ENCODE results near the gene PPFIA4. TPM values are rescaled to one million over a fixed set of nuclear protein-coding genes. Genes with fewer than 3 reads are reported as not detected.

Gene PPFIA4
- polyA plus RNA-seq, 1 of the 3 experiments (the other 2 are of a cell fraction), result 4.4 TPM

DNA sequence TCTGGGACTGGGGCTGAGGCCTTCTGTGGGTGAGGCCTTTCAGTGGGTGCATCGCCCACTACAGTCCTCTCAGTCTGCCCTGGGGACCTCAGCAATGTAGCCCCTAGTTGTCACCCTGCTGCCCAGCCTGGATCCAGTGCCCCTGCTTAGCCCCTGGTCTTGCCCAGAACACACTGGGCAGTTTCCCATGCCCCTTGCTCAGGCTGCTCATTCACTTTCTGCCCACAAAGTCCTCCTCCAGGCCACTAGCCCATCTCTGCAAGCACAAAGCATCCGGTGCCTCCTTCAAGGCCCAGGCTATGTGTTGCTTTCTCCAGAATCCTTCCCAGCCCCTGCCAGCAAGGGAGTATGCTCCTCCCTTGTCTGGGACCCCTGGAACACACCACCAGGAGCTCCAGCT is 95.9 kb downstream of the PPFIA4 start:
- Histone ChIP-seq H3K9me2 (no peaks in the 10 kb centered on the region), H3K9ac (no peak overlapping the region), H3K4me3 (ENCODE audit: low read depth in 2 of 2, low read length in 1 of 2) (no peak overlapping the region), H3K27me3 (ENCODE audit: insufficient read depth) (peaks cover 4% of the 10 kb centered on the region; the same call in 1 of the 2 replicates), H3K36me3 (replicated peaks in 1 of 2; ENCODE audit: control insufficient read depth in 1 of 2, insufficient read depth in 2 of 2, low read length in 1 of 2) (no peaks in the 10 kb centered on the region), H3K4me2 (no peak overlapping the region), H3K27ac (ENCODE audit: low read depth in 2 of 2, low read length in 1 of 2) (no peak overlapping the region), H3K79me2 (ENCODE audit: insufficient read depth) (no peaks in the 10 kb centered on the region), H3F3A (replicated peaks; ENCODE audit: insufficient read depth) (peaks cover 4% of the 10 kb centered on the region), H2AFZ (ENCODE audit: low read depth) (no peak overlapping the region), H3K4me1 (ENCODE audit: control insufficient read depth in 1 of 2, insufficient read depth in 2 of 2, low read depth in 1 of 2, low read length in 1 of 2) (peaks cover 14 to 21% of the 10 kb centered on the region in 2 experiments), H3K9me3 (no peaks in the 10 kb centered on the region), H4K20me1 (ENCODE audit: insufficient read depth) (no peaks in the 10 kb centered on the region)
- ChIA-PET POLR2A (no interaction called here), CTCF (interaction anchor here (2.0 to 26.1 kb wide), 5 partner anchors 50 to 147 kb away, joined by 12 to 602 read pairs (median 80); no protein-coding TSS in a partner anchor)
- TF ChIP-seq SMC3 (IDR thresholded peaks at IDR 0.05; ENCODE audit: low read depth, low read length) (no peak), ELF1 (IDR thresholded peaks at IDR 0.05) (no peak), TAF1 (IDR thresholded peaks at IDR 0.05; ENCODE audit: borderline replicate concordance, low read depth, low read length) (no peak), RAD21 (IDR thresholded peaks at IDR 0.05; ENCODE audit: low read length) (no peak), GABPA (IDR thresholded peaks at IDR 0.05; ENCODE audit: low read depth) (no peak), SIN3A (IDR thresholded peaks at IDR 0.05; ENCODE audit: borderline replicate concordance, low read depth, low read length) (no peak), FOXM1 (IDR thresholded peaks at IDR 0.05; ENCODE audit: low read depth) (no peak), TEAD4 (IDR thresholded peaks at IDR 0.05; ENCODE audit: borderline replicate concordance, insufficient read depth) (no peak), YY1 (IDR thresholded peaks at IDR 0.05; ENCODE audit: low read depth) (no peak)
- TF ChIP-seq, protein P1, sequence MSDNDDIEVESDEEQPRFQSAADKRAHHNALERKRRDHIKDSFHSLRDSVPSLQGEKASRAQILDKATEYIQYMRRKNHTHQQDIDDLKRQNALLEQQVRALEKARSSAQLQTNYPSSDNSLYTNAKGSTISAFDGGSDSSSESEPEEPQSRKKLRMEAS (IDR thresholded peaks at IDR 0.05; ENCODE audit: low read depth), result no peak
- TF ChIP-seq, protein P2, sequence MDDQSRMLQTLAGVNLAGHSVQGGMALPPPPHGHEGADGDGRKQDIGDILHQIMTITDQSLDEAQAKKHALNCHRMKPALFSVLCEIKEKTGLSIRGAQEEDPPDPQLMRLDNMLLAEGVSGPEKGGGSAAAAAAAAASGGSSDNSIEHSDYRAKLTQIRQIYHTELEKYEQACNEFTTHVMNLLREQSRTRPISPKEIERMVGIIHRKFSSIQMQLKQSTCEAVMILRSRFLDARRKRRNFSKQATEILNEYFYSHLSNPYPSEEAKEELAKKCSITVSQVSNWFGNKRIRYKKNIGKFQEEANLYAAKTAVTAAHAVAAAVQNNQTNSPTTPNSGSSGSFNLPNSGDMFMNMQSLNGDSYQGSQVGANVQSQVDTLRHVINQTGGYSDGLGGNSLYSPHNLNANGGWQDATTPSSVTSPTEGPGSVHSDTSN (IDR thresholded peaks at IDR 0.05), result no peak
- TF ChIP-seq, protein P3, sequence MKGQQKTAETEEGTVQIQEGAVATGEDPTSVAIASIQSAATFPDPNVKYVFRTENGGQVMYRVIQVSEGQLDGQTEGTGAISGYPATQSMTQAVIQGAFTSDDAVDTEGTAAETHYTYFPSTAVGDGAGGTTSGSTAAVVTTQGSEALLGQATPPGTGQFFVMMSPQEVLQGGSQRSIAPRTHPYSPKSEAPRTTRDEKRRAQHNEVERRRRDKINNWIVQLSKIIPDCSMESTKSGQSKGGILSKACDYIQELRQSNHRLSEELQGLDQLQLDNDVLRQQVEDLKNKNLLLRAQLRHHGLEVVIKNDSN (IDR thresholded peaks at IDR 0.05; ENCODE audit: borderline replicate concordance, low read depth), result no peak
- WGBS (ENCODE audit: low lambda C conversion rate), result 88% methylated on average over 1 of the region's 2 CpGs
- DNase-seq, result no peak

DNA sequence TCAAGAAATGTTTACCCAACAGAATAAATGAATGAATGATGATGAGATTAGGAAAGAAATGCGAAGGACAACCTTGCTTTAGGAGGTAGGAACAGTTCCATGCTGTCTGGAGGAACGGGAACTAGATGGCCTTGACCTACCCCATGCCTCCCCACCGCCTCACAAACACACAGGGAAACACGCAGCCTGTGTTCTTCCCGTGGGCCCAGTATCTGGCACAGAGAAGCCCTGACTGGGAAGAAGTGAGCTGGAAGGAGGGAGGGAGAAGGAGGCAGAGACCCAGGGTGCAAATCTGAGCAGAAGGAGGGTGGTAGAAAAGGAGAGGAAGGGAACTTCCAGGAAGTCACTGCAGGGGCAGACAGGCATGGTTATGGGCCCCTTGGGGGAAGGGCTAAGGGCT is 97.7 kb downstream of the PPFIA4 start:
- ChIA-PET POLR2A (no interaction called here), CTCF (interaction anchor here (1.0 to 26.1 kb wide), 9 partner anchors 13 to 145 kb away, joined by 3 to 602 read pairs (median 5); partner anchors contain the start of gene PPFIA4)
- WGBS (ENCODE audit: low lambda C conversion rate), result 70% methylated on average over 5 of the region's 5 CpGs

More for the DNA sequence above, 97.7 kb downstream of the PPFIA4 start:
- no peak overlapping the region for H3K9ac ChIP-seq
- no peak overlapping the region for H3K4me2 ChIP-seq
- no peaks in the 10 kb centered on the region for H4K20me1 ChIP-seq (ENCODE audit: insufficient read depth)
- TF ChIP-seq, protein P3 (IDR thresholded peaks at IDR 0.05; ENCODE audit: borderline replicate concordance, low read depth), result no peak
- TF ChIP-seq YY1 (IDR thresholded peaks at IDR 0.05; ENCODE audit: low read depth) (no peak), CHD2 (IDR thresholded peaks at IDR 0.05; ENCODE audit: low read length, partially characterized antibody) (no peak), RFX5 (IDR thresholded peaks at IDR 0.05; ENCODE audit: low read length) (no peak), EZH2phosphoT487 (IDR thresholded peaks at IDR 0.05; ENCODE audit: borderline replicate concordance, low read depth) (no peak), MXI1 (IDR thresholded peaks at IDR 0.05; ENCODE audit: low read depth, low read length) (no peak), NRF1 (IDR thresholded peaks at IDR 0.05; ENCODE audit: low read depth, low read length) (no peak)
- TF ChIP-seq, protein P2 (IDR thresholded peaks at IDR 0.05), result no peak
- H3K4me3 ChIP-seq (ENCODE audit: low read depth in 2 of 2, low read length in 1 of 2), result no peak overlapping the region
- peaks cover 16 to 38% of the 10 kb centered on the region in 2 experiments for H3K4me1 ChIP-seq (ENCODE audit: control insufficient read depth in 1 of 2, insufficient read depth in 2 of 2, low read depth in 1 of 2, low read length in 1 of 2)
- no peaks in the 10 kb centered on the region; the same call in 1 of the 2 replicates for H3K27me3 ChIP-seq (ENCODE audit: insufficient read depth)
- H3K79me2 ChIP-seq (ENCODE audit: insufficient read depth), result no peaks in the 10 kb centered on the region
- no peaks in the 10 kb centered on the region for H3K9me2 ChIP-seq
- H3K27ac ChIP-seq (ENCODE audit: low read depth in 2 of 2, low read length in 1 of 2), result no peak overlapping the region
- H3F3A ChIP-seq (replicated peaks; ENCODE audit: insufficient read depth), result peaks cover 5% of the 10 kb centered on the region
- H3K36me3 ChIP-seq (replicated peaks in 1 of 2; ENCODE audit: control insufficient read depth in 1 of 2, insufficient read depth in 2 of 2, low read length in 1 of 2), result no peaks in the 10 kb centered on the region
- no peaks in the 10 kb centered on the region for H3K9me3 ChIP-seq
- H2AFZ ChIP-seq (ENCODE audit: low read depth), result no peak overlapping the region
- DNase-seq, result no peak
